Astrocyte (in vitro differentiated cells and primary cell): ENCODE measurements around the gene LAMP1. TPM values are rescaled to one million over a fixed set of nuclear protein-coding genes. Genes with fewer than 3 reads are reported as not detected.

Source experiments
- DNase-seq: peaks from one replicate; pipeline ENCODE4 v3.0.0-alpha.2; 2010; ENCODE audit warnings: low read depth
- FAIRE-seq: peaks from 2 replicates; lab custom pipeline; 2011; peaks lifted over from hg19 to GRCh38; lab: Jason Lieb, UNC
- H2AFZ ChIP-seq: 2 replicates; pipeline ENCODE4 v1.6.0; 2012; ENCODE audit warnings: low read depth, low read length, inconsistent platforms
- H3K27ac ChIP-seq: 2 replicates; pipeline ENCODE4 v1.5.1; 2011; ENCODE audit warnings: low read depth, low read length, inconsistent platforms
- H3K27me3 ChIP-seq: 2 replicates; pipeline ENCODE4 v1.6.0; 2011; ENCODE audit warnings: low read length, inconsistent platforms; ENCODE audit not compliant: insufficient read depth
- H3K36me3 ChIP-seq: 2 replicates; pipeline ENCODE4 v1.5.1; 2011; ENCODE audit warnings: low read length, inconsistent platforms; ENCODE audit not compliant: insufficient read depth
- H3K4me1 ChIP-seq: 2 replicates; pipeline ENCODE4 v1.5.1; 2011; ENCODE audit warnings: low read length, inconsistent platforms; ENCODE audit not compliant: insufficient read depth
- H3K4me2 ChIP-seq: 2 replicates; pipeline ENCODE4 v1.6.0; 2012; ENCODE audit warnings: low read length, inconsistent platforms
- H3K4me3 ChIP-seq: 2 replicates; pipeline ENCODE4 v1.5.1; 2011; ENCODE audit warnings: low read depth, mild to moderate bottlenecking, low read length, inconsistent platforms; ENCODE audit not compliant: insufficient read depth
- H3K79me2 ChIP-seq: 2 replicates; pipeline ENCODE4 v1.6.0; 2012; ENCODE audit warnings: mild to moderate bottlenecking, low read length, inconsistent platforms; ENCODE audit not compliant: insufficient read depth
- H3K9ac ChIP-seq: 2 replicates; pipeline ENCODE4 v1.6.0; 2012; ENCODE audit warnings: mild to moderate bottlenecking, low read length, inconsistent platforms
- H3K9me3 ChIP-seq: 2 replicates; pipeline ENCODE4 v1.5.1; 2012; ENCODE audit warnings: low read depth, mild to moderate bottlenecking, low read length, inconsistent platforms; ENCODE audit not compliant: insufficient read depth
- H4K20me1 ChIP-seq: 2 replicates; pipeline ENCODE4 v1.6.0; 2012; ENCODE audit warnings: low read length, inconsistent platforms; ENCODE audit not compliant: insufficient read depth
- H3K27ac Mint-ChIP-seq: one replicate; pipeline ENCODE4 v1.8.0; 2021; ENCODE audit warnings: mild to moderate bottlenecking, mixed read lengths; ENCODE audit not compliant: unreplicated experiment
- H3K27me3 Mint-ChIP-seq: one replicate; pipeline ENCODE4 v1.8.0; 2021; ENCODE audit warnings: low read depth, mixed read lengths; ENCODE audit not compliant: unreplicated experiment
- H3K36me3 Mint-ChIP-seq: one replicate; pipeline ENCODE4 v1.8.0; 2021; ENCODE audit warnings: low read depth, mixed read lengths; ENCODE audit not compliant: unreplicated experiment
- H3K4me1 Mint-ChIP-seq: one replicate; pipeline ENCODE4 v1.8.0; 2021; ENCODE audit warnings: low read depth, mixed read lengths; ENCODE audit not compliant: unreplicated experiment
- H3K4me3 Mint-ChIP-seq: one replicate; pipeline ENCODE4 v1.8.0; 2021; ENCODE audit warnings: mild to moderate bottlenecking, moderate library complexity, mixed read lengths; ENCODE audit not compliant: unreplicated experiment
- H3K9me3 Mint-ChIP-seq: one replicate; pipeline ENCODE4 v1.8.0; 2021; ENCODE audit warnings: mild to moderate bottlenecking, mixed read lengths; ENCODE audit not compliant: unreplicated experiment
- EZH2 ChIP-seq: IDR thresholded peaks from 2 replicates; pipeline ENCODE4 v1.6.1; 2012; ENCODE audit warnings: mild to moderate bottlenecking, low read length, inconsistent platforms; ENCODE audit not compliant: insufficient read depth
- total RNA-seq: library from RNA; stranded (reverse); gene quantifications from 2 replicates; pipeline ENCODE4 v1.2.1, GENCODE V29; 2021
- TF ChIP-seq, protein P1 (sequence below): IDR thresholded peaks from 2 replicates; pipeline ENCODE4 v1.5.1; 2011; ENCODE audit warnings: low read depth, mild to moderate bottlenecking, inconsistent platforms, low read length, moderate library complexity; ENCODE audit not compliant: insufficient read depth

The LAMP1 gene
- total RNA-seq, 1 donor from 2014 or later, result 313 TPM

DNA sequence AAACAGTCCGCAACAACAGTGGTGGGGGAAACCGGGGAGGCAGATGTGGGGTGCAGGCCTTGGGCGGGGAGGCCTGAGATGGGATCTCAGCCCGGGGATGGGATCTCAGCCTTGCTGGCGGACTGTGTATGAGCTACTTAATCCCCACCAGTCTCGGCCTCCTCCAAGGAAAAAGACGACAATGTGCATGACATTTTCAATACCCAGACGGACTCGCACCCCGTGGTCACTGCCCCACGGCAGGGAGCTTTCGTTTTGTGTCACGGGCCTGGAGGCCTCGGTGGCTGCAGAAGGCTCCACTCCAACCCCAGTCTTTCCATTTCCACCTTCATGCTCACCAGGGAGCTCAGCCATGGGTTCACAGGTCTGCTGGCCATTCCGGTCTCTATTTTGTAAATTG is 41.4 kb downstream of the LAMP1 start:
- no peaks in the 10 kb centered on the region for H4K20me1 ChIP-seq
- FAIRE-seq (no peak), DNase-seq (no peak)
- TF ChIP-seq, protein P1, sequence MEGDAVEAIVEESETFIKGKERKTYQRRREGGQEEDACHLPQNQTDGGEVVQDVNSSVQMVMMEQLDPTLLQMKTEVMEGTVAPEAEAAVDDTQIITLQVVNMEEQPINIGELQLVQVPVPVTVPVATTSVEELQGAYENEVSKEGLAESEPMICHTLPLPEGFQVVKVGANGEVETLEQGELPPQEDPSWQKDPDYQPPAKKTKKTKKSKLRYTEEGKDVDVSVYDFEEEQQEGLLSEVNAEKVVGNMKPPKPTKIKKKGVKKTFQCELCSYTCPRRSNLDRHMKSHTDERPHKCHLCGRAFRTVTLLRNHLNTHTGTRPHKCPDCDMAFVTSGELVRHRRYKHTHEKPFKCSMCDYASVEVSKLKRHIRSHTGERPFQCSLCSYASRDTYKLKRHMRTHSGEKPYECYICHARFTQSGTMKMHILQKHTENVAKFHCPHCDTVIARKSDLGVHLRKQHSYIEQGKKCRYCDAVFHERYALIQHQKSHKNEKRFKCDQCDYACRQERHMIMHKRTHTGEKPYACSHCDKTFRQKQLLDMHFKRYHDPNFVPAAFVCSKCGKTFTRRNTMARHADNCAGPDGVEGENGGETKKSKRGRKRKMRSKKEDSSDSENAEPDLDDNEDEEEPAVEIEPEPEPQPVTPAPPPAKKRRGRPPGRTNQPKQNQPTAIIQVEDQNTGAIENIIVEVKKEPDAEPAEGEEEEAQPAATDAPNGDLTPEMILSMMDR, result no peak
- TF ChIP-seq EZH2, result no peak
- H3K27ac Mint-ChIP-seq, result no peak overlapping the region
- H3K79me2 ChIP-seq, result no peaks in the 10 kb centered on the region
- H3K4me2 ChIP-seq, result no peak overlapping the region
- peaks cover 2% of the 10 kb centered on the region for H3K27me3 ChIP-seq
- no peaks in the 10 kb centered on the region for H3K36me3 ChIP-seq
- H3K9ac ChIP-seq, result no peak overlapping the region
- H3K4me3 Mint-ChIP-seq, result no peak overlapping the region
- no peaks in the 10 kb centered on the region for H3K9me3 ChIP-seq
- H3K27me3 Mint-ChIP-seq, result peaks cover 26% of the 10 kb centered on the region
- no peaks in the 10 kb centered on the region for H3K36me3 Mint-ChIP-seq
- H3K9me3 Mint-ChIP-seq, result no peaks in the 10 kb centered on the region
- H3K27ac ChIP-seq, result no peak overlapping the region
- no peak overlapping the region for H2AFZ ChIP-seq
- no peak overlapping the region for H3K4me3 ChIP-seq
- no peaks in the 10 kb centered on the region for H3K4me1 ChIP-seq
- H3K4me1 Mint-ChIP-seq, result no peaks in the 10 kb centered on the region

DNA sequence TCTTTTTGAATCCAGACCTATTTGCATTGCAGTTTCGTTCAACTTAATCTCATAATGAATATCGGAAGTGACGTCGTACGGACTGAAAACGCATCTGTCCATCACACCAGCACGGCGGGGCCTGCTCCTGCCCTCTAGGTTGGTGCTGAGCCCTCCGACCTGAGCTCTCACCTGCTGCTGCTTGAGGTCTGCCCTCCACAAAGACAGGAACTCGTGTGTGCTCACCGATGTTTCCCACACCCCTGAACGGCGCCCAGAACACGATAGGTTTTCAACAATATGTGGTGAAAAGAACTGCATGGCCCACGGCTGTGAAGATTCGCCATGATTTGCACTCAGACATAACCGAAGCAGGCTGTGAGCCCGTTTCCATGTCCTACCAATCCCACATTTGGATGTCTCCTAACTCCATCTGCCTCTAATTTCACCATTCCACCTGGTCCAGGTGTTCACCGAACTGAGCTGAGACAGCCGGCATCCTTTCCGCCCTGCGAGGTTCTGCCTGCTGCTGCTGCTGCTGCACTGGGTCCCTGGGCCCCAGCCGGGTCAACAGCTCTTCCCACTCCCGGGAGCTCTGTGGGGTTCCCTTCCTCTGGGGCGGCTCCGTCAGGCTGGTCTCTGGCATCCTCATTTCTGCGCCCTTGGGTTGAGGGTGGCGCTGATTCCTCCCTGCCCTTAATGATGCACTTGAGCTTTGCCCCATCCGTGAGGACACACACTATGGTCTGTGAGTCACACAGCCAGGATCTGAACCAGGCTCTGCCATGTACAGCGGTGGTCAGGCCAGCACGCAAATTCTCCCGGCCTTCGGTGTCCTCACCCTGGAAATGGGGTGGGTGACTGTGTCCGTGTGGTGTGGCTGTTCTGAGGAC is 46.0 kb downstream of the LAMP1 start:
- no peak overlapping the region for H2AFZ ChIP-seq
- H3K4me3 ChIP-seq, result no peak overlapping the region
- H3K36me3 ChIP-seq, result no peaks in the 10 kb centered on the region
- TF ChIP-seq, protein P1, result no peak
- TF ChIP-seq EZH2, result no peak
- Mint-ChIP-seq H3K9me3 (peaks cover 7% of the 10 kb centered on the region), H3K27ac (no peak overlapping the region), H3K4me3 (no peak overlapping the region), H3K27me3 (peaks cover 21% of the 10 kb centered on the region), H3K36me3 (peaks cover 3% of the 10 kb centered on the region), H3K4me1 (no peaks in the 10 kb centered on the region)
- peaks cover 2% of the 10 kb centered on the region for H3K27me3 ChIP-seq
- H3K4me2 ChIP-seq, result no peak overlapping the region
- H3K9me3 ChIP-seq, result peaks cover 3% of the 10 kb centered on the region
- DNase-seq (no peak), FAIRE-seq (no peak)
- no peak overlapping the region for H3K27ac ChIP-seq
- H3K4me1 ChIP-seq, result no peaks in the 10 kb centered on the region
- no peak overlapping the region for H3K9ac ChIP-seq
- H4K20me1 ChIP-seq, result no peaks in the 10 kb centered on the region
- H3K79me2 ChIP-seq, result no peaks in the 10 kb centered on the region

DNA sequence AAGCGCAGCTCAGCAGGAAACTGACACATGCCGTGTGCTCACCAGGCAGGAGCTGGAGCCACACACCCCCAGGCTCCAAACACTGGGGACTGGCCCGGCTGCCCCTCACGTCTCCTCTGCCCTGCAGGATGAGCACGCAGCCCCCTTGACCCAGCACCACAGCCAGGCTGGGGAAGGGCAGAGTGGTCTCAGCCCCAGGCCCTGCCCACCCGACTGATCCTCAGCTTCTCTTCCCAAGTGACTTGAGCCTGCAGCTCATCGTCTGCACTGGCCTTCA is 46.6 kb downstream of the LAMP1 start:
- DNase-seq, result no peak
- H2AFZ ChIP-seq, result no peak overlapping the region
- Mint-ChIP-seq H3K27ac (no peak overlapping the region), H3K36me3 (peaks cover 3% of the 10 kb centered on the region), H3K9me3 (peaks cover 7% of the 10 kb centered on the region), H3K4me3 (no peak overlapping the region), H3K4me1 (no peaks in the 10 kb centered on the region), H3K27me3 (peaks cover 21% of the 10 kb centered on the region)
- H4K20me1 ChIP-seq, result no peaks in the 10 kb centered on the region
- H3K27me3 ChIP-seq, result peaks cover 2% of the 10 kb centered on the region
- H3K36me3 ChIP-seq, result no peaks in the 10 kb centered on the region
- TF ChIP-seq EZH2, result no peak
- TF ChIP-seq, protein P1, result no peak
- no peak overlapping the region for H3K4me3 ChIP-seq
- peaks cover 3% of the 10 kb centered on the region for H3K9me3 ChIP-seq
- H3K9ac ChIP-seq, result no peak overlapping the region
- no peak overlapping the region for H3K4me2 ChIP-seq
- H3K4me1 ChIP-seq, result no peaks in the 10 kb centered on the region
- FAIRE-seq, result no peak
- no peak overlapping the region for H3K27ac ChIP-seq
- no peaks in the 10 kb centered on the region for H3K79me2 ChIP-seq
